Tibial nerve (tissue), 4 donors: ENCODE measurements around the gene NPRL2.

Experiments used
- EP300 ChIP-seq, 2 donors: sonication (generic); formaldehyde crosslinking; IDR thresholded peaks; one replicate each; pipeline ENCODE4 v1.6.1; 2017; ENCODE audit warnings: antibody characterized with exemption in 2 of 2, mild to moderate bottlenecking in 1 of 2
- POLR2A ChIP-seq, 2 donors: fragments of 450-650 bp; IDR thresholded peaks; one replicate each; pipeline ENCODE4 v1.6.1; 2017; ENCODE audit warnings: antibody characterized with exemption in 2 of 2, mild to moderate bottlenecking in 2 of 2, moderate library complexity in 2 of 2
- TF ChIP-seq, protein P1 (sequence below), 5 experiments: fragments of 200-600 bp in 3 of 5; fragments of 450-650 bp in 2 of 5; sonication (generic) in 3 of 5; IDR thresholded peaks; one replicate each; pipeline ENCODE4 v1.5.1; 2016 to 2019; ENCODE audit warnings: antibody characterized with exemption in 5 of 5, mild to moderate bottlenecking in 3 of 5, moderate library complexity in 2 of 5

DNA sequence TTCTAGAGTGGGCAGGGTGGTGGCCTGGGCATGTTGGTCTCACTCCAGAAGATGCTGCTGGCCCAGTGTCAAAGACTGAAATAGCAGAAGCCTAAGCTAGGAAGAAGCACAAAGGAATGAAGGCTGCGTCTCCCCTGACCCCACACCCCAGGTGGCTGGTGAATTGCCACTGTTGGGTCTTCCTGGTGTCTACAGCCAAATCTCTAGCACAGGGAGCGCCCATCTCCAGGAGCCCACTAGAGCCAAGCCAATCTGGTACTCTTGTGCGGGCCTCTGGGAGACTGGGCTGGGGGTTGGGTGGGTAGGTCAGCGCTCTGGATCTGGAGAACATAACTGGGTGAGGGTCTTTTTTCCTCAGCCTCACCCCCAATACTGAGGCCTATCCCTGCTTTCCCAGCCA lies 23.4 kb downstream of the NPRL2 start:
- TF ChIP-seq, protein P1, sequence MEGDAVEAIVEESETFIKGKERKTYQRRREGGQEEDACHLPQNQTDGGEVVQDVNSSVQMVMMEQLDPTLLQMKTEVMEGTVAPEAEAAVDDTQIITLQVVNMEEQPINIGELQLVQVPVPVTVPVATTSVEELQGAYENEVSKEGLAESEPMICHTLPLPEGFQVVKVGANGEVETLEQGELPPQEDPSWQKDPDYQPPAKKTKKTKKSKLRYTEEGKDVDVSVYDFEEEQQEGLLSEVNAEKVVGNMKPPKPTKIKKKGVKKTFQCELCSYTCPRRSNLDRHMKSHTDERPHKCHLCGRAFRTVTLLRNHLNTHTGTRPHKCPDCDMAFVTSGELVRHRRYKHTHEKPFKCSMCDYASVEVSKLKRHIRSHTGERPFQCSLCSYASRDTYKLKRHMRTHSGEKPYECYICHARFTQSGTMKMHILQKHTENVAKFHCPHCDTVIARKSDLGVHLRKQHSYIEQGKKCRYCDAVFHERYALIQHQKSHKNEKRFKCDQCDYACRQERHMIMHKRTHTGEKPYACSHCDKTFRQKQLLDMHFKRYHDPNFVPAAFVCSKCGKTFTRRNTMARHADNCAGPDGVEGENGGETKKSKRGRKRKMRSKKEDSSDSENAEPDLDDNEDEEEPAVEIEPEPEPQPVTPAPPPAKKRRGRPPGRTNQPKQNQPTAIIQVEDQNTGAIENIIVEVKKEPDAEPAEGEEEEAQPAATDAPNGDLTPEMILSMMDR (IDR thresholded peaks at IDR 0.05) = no peak
- TF ChIP-seq POLR2A (IDR thresholded peaks at IDR 0.05) (no peak), EP300 (IDR thresholded peaks at IDR 0.05) (no peak)
